ENCODE data around the gene CER1. TPM values are rescaled to one million over a fixed set of nuclear protein-coding genes. Genes with fewer than 3 reads are reported as not detected.

Gene CER1
- total and polyA plus RNA-seq, 9 of the 15 experiments (the other 6 are each of a cell fraction or from before 2014, with no cell fraction given) = not detected

GRCh38 chr9:14750821-14751220, 28.3 kb upstream of the CER1 start (continued):
- TF ChIP-seq CHD7 (IDR thresholded peaks at IDR 0.05; ENCODE audit: low read depth, low read length) = no peak
- TF ChIP-seq YBX1 (IDR thresholded peaks at IDR 0.05) = no peak
- TF ChIP-seq, protein P1, sequence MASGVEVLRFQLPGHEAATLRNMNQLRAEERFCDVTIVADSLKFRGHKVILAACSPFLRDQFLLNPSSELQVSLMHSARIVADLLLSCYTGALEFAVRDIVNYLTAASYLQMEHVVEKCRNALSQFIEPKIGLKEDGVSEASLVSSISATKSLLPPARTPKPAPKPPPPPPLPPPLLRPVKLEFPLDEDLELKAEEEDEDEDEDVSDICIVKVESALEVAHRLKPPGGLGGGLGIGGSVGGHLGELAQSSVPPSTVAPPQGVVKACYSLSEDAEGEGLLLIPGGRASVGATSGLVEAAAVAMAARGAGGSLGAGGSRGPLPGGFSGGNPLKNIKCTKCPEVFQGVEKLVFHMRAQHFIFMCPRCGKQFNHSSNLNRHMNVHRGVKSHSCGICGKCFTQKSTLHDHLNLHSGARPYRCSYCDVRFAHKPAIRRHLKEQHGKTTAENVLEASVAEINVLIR (CRISPR knock-in tag; IDR thresholded peaks at IDR 0.05) = no peak
- TF ChIP-seq HSF4 (CRISPR knock-in tag; IDR thresholded peaks at IDR 0.05; ENCODE audit: borderline replicate concordance) = no peak
- TF ChIP-seq TRIM24 (IDR thresholded peaks at IDR 0.05) = no peak
- no peak for TF ChIP-seq ZNF512 (tag; IDR thresholded peaks at IDR 0.05)
- TF ChIP-seq XRCC3 (IDR thresholded peaks at IDR 0.05) = no peak
- TF ChIP-seq HDAC8 (tag; IDR thresholded peaks at IDR 0.05) = no peak
- TF ChIP-seq JUNB (CRISPR knock-in tag; conservative IDR thresholded peaks at IDR 0.05) = no peak
- no peak for TF ChIP-seq ESRRB (CRISPR knock-in tag; IDR thresholded peaks at IDR 0.05; ENCODE audit: borderline replicate concordance)

All from K562 (cell line).